GM21619 (cell line): Measurements from ENCODE around the gene FAM20B.
"Not testable (repeated sequence)": the region's sequence is repeated elsewhere in the genome, so short reads cannot be mapped to it uniquely, and the experiment has no call there.

Experiments used
- ATAC-seq: cut with Tn5 transposase; IDR thresholded peaks from one replicate; pipeline ENCODE4 v1.9.1; 2021; ENCODE audit not compliant: unreplicated experiment

FAM20B gene, protein sequence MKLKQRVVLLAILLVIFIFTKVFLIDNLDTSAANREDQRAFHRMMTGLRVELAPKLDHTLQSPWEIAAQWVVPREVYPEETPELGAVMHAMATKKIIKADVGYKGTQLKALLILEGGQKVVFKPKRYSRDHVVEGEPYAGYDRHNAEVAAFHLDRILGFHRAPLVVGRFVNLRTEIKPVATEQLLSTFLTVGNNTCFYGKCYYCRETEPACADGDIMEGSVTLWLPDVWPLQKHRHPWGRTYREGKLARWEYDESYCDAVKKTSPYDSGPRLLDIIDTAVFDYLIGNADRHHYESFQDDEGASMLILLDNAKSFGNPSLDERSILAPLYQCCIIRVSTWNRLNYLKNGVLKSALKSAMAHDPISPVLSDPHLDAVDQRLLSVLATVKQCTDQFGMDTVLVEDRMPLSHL

GRCh38 chr1:179025125-179025974, at the start of gene FAM20B:
Gene FAM20B, plus strand, starts transcription at chr1:179025894. Its CDS starts 17,954 bp downstream, at chr1:179043848.
- peak; percentile 82 for ATAC-seq

DNA sequence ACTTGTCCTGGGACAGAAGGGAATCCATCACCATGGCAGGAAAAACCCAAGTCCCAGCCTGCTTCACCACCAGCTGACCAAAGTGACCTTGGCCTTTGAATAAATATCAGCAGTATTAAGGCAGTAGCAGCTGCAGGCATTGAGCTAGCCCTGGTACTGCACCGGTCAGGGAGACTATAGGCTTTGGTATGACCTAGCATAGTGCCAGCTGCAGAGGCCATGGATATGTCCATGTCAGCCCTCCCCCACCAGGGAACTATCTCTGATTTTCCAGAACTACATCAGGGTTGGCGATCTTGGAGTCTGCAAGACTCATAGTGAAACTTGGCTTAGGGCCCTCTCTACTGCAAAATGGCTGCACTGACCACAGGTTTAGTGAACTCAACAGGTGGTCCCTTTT, 49.2 kb upstream of the FAM20B start:
- ATAC-seq, result no peak

GRCh38 chr1:178986204-178986603, 39.5 kb upstream of the FAM20B start:
- no peak for ATAC-seq

- ATAC-seq, result not testable (repeated sequence)
Measured at GRCh38 chr1:178988198-178988597, 37.5 kb upstream of the FAM20B start.

DNA sequence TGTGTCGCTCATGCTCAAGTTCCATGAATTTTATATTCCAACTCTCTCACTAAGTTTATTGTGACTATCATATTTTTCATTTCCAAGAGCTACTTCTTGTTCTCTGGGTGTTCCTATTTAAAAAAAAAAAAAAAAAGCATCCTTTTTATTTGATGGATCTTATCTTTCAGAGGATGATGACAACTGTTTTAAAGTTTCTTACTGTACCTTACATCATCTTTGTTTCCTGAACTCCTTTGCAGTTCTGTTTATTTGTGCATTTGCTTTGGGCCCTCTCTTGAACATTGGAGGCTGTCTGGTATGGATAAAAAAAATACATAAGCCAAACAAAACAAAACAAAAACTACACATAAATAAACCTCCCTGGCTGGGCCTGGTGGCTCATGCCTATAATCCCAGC, 32.1 kb upstream of the FAM20B start:
- no peak for ATAC-seq

DNA sequence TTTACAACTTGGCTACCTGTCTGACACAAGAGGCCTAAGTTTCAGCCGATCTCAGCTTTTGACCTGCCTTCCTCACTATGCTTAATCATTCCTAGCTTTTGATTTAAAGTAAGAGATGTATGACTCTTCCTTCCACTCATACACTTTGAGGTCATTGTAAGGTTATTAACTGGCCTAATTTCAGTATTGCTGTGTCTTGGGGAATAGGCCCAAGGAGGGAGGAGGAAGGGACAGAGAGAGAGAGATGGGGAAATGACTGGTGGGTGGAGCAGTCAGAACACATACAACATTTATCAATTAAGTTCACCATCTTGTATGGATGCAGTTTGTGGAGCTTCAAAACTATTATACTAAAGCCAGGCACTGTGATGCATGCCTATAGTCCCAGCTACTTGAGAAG, 28.3 kb upstream of the FAM20B start:
- no peak for ATAC-seq

DNA sequence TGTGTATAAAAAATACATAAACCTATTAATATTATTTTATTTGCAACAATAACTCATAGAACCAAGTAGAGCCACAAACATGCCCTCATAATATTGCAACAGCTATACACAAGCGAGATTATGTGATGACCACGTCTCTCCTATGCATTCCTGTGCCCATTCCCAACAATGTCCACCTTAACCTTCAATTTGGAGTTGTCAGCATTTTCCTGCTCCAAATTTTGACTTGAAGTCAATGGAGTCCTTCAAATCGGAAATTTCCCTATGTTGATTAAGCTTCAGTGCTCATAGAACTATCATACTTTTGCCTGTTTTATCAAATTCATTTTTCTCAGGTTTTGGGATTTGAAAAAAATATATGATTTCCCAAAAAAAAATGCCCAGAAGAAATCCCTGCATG, 27.4 kb upstream of the FAM20B start:
- ATAC-seq, result no peak

DNA sequence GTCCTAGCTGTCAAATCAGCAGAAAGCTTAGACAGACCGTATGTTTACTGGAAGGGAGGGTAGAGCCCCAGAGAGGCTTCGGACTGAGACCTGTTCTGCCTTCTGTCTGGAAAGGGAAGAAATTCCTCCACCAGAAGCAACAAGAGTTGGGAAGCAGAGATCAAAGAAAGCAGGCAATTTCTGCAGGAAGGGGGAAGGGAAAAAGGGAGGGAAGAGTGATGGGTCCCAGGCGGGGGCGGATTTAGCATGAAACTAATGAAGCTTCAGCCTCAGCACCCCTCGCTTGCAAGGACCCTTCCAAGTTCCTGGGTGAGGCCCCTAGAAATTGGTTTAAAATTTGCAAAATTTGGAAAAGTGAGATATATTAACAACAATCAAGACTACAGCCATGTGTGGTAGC, 26.6 kb upstream of the FAM20B start:
- no peak for ATAC-seq

- ATAC-seq, result no peak
Measured at GRCh38 chr1:179001451-179001850, 24.2 kb upstream of the FAM20B start.

DNA sequence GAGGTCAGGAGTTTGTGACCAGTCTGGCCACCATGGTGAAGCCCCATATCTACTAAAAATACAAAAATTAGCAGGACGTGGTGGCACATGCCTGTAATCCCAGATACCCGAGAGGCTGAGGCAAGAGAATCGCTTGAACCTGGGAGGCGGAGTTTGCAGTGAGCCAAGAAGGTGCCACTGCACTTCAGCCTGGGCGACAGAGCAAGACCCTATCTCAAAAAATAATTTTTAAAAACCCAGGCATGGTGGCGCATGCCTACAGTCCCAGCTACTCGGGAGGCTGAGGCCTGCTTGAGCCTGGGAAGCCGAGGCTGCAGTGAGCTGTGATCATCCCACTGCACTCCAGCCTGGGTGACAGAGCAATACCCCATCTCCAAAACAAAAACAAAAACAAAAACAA, 23.6 kb upstream of the FAM20B start:
- ATAC-seq, result not testable (repeated sequence)

- peak; percentile 83 for ATAC-seq
Measured at GRCh38 chr1:179002552-179003345, 22.9 kb upstream of the FAM20B start.

- ATAC-seq, result no peak
Measured at GRCh38 chr1:179003512-179004066, 22.1 kb upstream of the FAM20B start.

DNA sequence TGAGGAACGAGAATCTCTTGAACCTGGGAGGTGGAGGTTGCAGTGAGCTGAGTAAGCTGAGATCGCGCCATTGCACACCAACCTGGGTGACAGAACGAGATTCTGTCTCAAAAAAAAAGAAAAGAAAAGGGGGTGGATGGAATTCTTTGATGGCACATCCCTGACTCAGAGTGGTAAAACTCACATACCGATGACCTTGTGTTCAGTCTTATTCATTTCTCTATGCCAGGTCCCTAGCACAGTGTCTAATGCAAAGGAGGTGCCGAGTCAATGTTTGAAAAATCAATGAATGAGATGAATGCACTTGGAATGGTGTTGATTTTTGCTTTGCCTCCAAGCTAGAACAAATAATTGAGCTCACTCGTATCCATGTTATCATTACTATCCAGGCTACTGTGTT, 18.5 kb upstream of the FAM20B start:
- no peak for ATAC-seq

GRCh38 chr1:179010671-179011070, 15.0 kb upstream of the FAM20B start:
- no peak for ATAC-seq

GRCh38 chr1:179012038-179012437, 13.7 kb upstream of the FAM20B start:
- ATAC-seq, result no peak

DNA sequence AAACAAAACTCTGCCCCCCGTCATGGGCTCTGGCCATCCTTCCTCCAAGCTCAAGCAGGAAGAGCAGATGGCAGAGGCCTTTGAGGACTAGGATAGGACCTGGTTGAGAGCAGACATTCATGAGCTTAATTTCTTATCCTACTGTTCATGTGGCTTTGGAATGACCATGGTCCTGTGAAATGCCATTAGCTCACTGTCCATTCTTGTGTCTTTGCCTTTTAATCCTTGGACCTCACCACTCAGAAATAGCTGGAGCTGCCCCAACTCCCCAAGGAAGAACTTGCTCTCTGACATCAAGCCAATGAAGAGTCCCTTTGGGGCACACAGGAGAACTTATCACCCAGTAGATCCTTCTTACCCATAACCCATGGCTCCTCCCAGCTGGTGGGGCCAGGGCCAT, 11.6 kb upstream of the FAM20B start:
- no peak for ATAC-seq

DNA sequence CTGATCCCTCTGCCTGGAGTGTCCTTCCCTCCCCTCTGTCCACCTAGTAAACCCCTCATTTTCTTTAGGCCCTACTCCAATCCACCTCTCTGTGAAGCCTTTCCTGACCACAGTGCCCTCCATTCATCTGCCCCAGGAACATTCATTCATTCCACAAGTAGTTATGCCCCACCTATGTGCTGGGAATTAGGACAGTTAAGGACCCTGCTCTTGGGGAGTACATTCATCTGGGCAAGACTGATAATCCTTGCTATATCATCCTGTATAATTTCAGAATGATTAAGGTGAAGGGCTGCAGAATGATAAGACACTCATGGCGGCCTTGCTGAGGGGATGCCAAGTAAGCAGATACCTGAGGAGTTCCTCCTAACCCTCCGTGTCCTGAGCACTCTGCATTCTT, 10.3 kb upstream of the FAM20B start:
- no peak for ATAC-seq

DNA sequence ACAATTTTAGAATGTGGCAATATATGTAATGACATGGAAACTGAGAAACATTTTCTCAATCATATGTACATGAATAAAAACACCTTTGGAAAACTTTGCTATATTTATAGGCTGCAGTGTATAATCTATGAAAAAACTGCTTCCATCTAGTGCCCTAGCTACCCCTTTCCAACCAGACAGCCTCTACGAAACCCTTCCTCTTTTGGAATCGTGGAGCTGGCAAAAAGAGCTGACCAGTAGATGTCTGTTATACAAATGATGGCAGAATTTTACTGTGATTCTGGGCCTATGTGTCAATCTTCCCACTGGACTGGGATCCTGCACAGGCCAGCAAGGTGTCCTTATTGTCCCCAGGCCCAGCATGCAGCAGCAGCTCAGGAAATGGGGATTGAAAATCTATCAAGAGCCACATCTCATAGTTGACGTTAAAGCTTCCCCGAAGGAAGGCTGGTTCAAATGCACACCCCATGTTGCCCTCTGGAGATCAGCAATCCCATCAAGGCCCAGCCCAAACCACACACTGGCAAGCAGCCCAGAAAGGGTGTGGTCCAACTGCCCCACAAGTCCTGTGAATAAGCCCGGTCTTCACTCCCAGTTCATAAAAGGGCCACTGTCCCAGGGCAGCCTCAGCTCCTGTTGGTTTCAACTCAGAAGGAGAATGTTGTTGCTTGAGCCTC, 8.8 kb upstream of the FAM20B start:
- ATAC-seq, result no peak

DNA sequence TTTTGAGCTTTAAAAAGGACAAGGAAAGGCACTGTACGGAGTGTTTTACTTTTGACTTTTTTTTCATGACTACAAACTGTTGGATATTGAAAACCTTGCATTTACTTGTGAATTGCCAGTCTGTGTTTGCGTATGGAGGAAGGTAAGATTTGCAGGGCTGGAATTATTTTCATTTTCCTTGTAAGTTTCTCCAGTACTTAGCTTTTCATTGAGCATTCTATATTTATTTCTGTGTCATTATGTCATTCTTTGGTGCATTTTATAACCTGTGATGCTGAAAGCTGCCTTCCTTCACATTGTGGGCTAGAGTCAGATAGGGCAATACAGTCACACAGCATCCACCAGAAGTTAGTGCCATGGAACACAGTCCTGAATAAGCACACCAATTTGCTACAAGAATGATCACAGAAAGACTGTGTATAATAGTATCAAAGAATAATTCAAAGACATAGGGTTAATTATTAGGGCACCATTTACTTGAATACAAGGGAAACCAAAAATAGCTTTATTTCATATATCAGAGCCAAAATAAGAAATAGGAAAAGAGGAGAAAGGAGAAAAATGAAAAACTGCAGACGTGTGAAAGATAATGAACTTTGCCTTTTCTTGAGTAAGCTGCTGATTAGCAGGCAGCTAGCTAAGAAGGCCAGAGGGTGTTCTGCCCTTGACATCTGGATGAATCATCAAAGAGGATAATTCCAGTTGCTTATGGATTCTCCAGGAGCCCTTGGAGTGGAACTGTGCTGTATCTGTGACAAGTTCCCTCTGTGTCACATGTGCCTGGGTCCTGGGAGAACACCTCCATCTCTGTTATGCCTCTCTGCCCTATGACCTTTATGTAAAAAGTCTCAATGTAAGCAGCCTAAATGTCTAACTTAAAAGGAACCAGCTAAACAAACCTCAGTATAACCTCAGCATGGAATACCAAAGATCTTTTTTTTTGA, 8.0 kb upstream of the FAM20B start:
- ATAC-seq, result no peak
